DMS153 treated with DMSO at 0.1 percent for 48 hours (cell line): ENCODE data around the gene ZCCHC14.

Experiments used
- DNase-seq: peaks from one replicate; lab custom pipeline; 2025; ENCODE audit not compliant: unreplicated experiment; lab: John Stamatoyannopoulos, UW

ZCCHC14 gene

GRCh38 chr16:87435372-87436224 is 57.2 kb downstream of the ZCCHC14 start:
- no peak for DNase-seq

GRCh38 chr16:87434146-87434667 is 58.6 kb downstream of the ZCCHC14 start:
- DNase-seq, result no peak

GRCh38 chr16:87432330-87432915 is 60.4 kb downstream of the ZCCHC14 start:
- no peak for DNase-seq

- DNase-seq, result no peak
Measured at GRCh38 chr16:87431926-87432325, 60.9 kb downstream of the ZCCHC14 start.

GRCh38 chr16:87426423-87427215 is 66.2 kb downstream of the ZCCHC14 start:
- no peak for DNase-seq

- no peak for DNase-seq
Measured at GRCh38 chr16:87425941-87426340, 66.9 kb downstream of the ZCCHC14 start.

- no peak for DNase-seq
Measured at GRCh38 chr16:87424266-87424665, 68.6 kb downstream of the ZCCHC14 start.

GRCh38 chr16:87423429-87423828 is 69.4 kb downstream of the ZCCHC14 start:
- no peak for DNase-seq

GRCh38 chr16:87422106-87422505 is 70.7 kb downstream of the ZCCHC14 start:
- DNase-seq, result no peak

GRCh38 chr16:87421003-87421912 is 71.6 kb downstream of the ZCCHC14 start:
- DNase-seq, result no peak

GRCh38 chr16:87420026-87421002 is 72.5 kb downstream of the ZCCHC14 start:
- DNase-seq, result no peak

GRCh38 chr16:87418644-87419043 is 74.2 kb downstream of the ZCCHC14 start:
- no peak for DNase-seq

- DNase-seq, result no peak
Measured at GRCh38 chr16:87418216-87418615, 74.6 kb downstream of the ZCCHC14 start.

- DNase-seq, result no peak
Measured at GRCh38 chr16:87417528-87417910, 75.3 kb downstream of the ZCCHC14 start.

GRCh38 chr16:87416826-87417527 is 75.8 kb downstream of the ZCCHC14 start:
- DNase-seq, result no peak

- DNase-seq, result no peak
Measured at GRCh38 chr16:87415441-87415840, 77.4 kb downstream of the ZCCHC14 start.

GRCh38 chr16:87414251-87414680 is 78.6 kb downstream of the ZCCHC14 start:
- no peak for DNase-seq

GRCh38 chr16:87412996-87413421 is 79.8 kb downstream of the ZCCHC14 start:
- DNase-seq, result no peak
